Panc1 (cell line): Measurements from ENCODE around the gene CRK. TPM values are rescaled to one million over a fixed set of nuclear protein-coding genes. Genes with fewer than 3 reads are reported as not detected.

Experiments
- ATAC-seq: fragments of 200-7000 bp; cut with Tn5 transposase; 2 replicates; pipeline ENCODE4 v1.9.1; 2020; ENCODE audit warnings: mild to moderate bottlenecking, moderate library complexity
- BruUV-seq: library from RNA; stranded (reverse); fragments of 400-500 nt; replicated peaks from 2 replicates; lab custom pipeline; 2021; lab: Mats Ljungman, UMichigan
- CTCF ChIA-PET: fragments of 300-600 bp; sonication (Branson Sonifier 250); formaldehyde crosslinking; loops from one replicate; lab custom pipeline; 2022; ENCODE audit warnings: antibody characterized with exemption; lab: Charles Lee
- POLR2A ChIA-PET: fragments of 300-600 bp; sonication (Branson Sonifier 250); formaldehyde crosslinking; loops from one replicate; lab custom pipeline; 2022; ENCODE audit warnings: antibody characterized with exemption; lab: Charles Lee
- DNase-seq: peaks from one replicate; pipeline ENCODE4 v3.0.0-alpha.2; 2010; ENCODE audit warnings: low read depth, low spot score
- H3K27ac ChIP-seq: 2 replicates; pipeline ENCODE4 v1.5.1; 2011; ENCODE audit warnings: mild to moderate bottlenecking, low read length, inconsistent platforms
- H3K27me3 ChIP-seq: fragments of 200-500 bp; sonication (Bioruptor generic); 2 replicates; pipeline ENCODE4 v1.6.0; 2014; ENCODE audit warnings: low read length, inconsistent platforms; ENCODE audit not compliant: control insufficient read depth, insufficient read depth
- H3K36me3 ChIP-seq: fragments of 200-500 bp; sonication (Bioruptor generic); 2 replicates; pipeline ENCODE4 v1.5.1; 2014; ENCODE audit warnings: inconsistent platforms, mild to moderate bottlenecking, low read length, moderate library complexity; ENCODE audit not compliant: control insufficient read depth, insufficient read depth
- H3K4me1 ChIP-seq: 2 replicates; pipeline ENCODE4 v1.5.1; 2011; ENCODE audit warnings: inconsistent platforms, mild to moderate bottlenecking, low read length, moderate library complexity; ENCODE audit not compliant: control insufficient read depth, insufficient read depth
- H3K4me3 ChIP-seq, 2 experiments: 2 replicates each; pipeline ENCODE4 v1.5.1; 2011 to 2012; ENCODE audit warnings: low read depth in 2 of 2, low read length in 2 of 2, mild to moderate bottlenecking in 2 of 2, inconsistent platforms in 1 of 2, moderate library complexity in 1 of 2
- H3K9me3 ChIP-seq: fragments of 200-500 bp; sonication (Bioruptor generic); 2 replicates; pipeline ENCODE4 v1.5.1; 2014; ENCODE audit warnings: low read depth, mild to moderate bottlenecking, inconsistent platforms, low read length, moderate library complexity; ENCODE audit not compliant: control insufficient read depth, insufficient read depth
- POLR2AphosphoS5 ChIP-seq: IDR thresholded peaks from 2 replicates; pipeline ENCODE4 v1.6.1; 2012; ENCODE audit warnings: mild to moderate bottlenecking, low read depth, low read length, moderate library complexity
- SIN3A ChIP-seq: IDR thresholded peaks from 2 replicates; pipeline ENCODE4 v1.6.1; 2012; ENCODE audit warnings: low read depth, mild to moderate bottlenecking, low read length, moderate library complexity, borderline replicate concordance; ENCODE audit not compliant: insufficient read depth
- TCF7L2 ChIP-seq: IDR thresholded peaks from 2 replicates; pipeline ENCODE4 v1.6.1; 2011; ENCODE audit warnings: mild to moderate bottlenecking, low read depth, low read length, inconsistent platforms
- in situ Hi-C: cut with HindIII; loops from 2 replicates; pipeline ENCODE4 v1.10.0; 2016; ENCODE audit warnings: low sequenced_read_pairs, low pct_unique_long_range_greater_than_20kb
- intact Hi-C: fragments of 100-400 bp; cut with micrococcal nuclease; formaldehyde crosslinking; loops from one replicate; pipeline ENCODE4 v1.10.0; 2022; ENCODE audit not compliant: unreplicated experiment
- total RNA-seq: library from RNA; stranded (reverse); gene quantifications from one replicate; pipeline ENCODE4 v1.2.1, GENCODE V29; 2021; ENCODE audit not compliant: unreplicated experiment
- TF ChIP-seq, protein P1 (sequence below): fragments of 450-650 bp; IDR thresholded peaks from 2 replicates; pipeline ENCODE4 v1.5.1; 2017; ENCODE audit warnings: mild to moderate bottlenecking
- TF ChIP-seq, protein P2 (sequence below), 2 experiments: IDR thresholded peaks; 2 replicates each; pipeline ENCODE4 v1.6.1; 2011 to 2012; ENCODE audit warnings: low read depth in 2 of 2, control low read depth in 1 of 2, low read length in 1 of 2, mild to moderate bottlenecking in 1 of 2, moderate library complexity in 1 of 2; ENCODE audit not compliant: insufficient read depth in 1 of 2

Gene CRK
- total RNA-seq, 1 experiment from 2014 or later = 67.0 TPM

DNA sequence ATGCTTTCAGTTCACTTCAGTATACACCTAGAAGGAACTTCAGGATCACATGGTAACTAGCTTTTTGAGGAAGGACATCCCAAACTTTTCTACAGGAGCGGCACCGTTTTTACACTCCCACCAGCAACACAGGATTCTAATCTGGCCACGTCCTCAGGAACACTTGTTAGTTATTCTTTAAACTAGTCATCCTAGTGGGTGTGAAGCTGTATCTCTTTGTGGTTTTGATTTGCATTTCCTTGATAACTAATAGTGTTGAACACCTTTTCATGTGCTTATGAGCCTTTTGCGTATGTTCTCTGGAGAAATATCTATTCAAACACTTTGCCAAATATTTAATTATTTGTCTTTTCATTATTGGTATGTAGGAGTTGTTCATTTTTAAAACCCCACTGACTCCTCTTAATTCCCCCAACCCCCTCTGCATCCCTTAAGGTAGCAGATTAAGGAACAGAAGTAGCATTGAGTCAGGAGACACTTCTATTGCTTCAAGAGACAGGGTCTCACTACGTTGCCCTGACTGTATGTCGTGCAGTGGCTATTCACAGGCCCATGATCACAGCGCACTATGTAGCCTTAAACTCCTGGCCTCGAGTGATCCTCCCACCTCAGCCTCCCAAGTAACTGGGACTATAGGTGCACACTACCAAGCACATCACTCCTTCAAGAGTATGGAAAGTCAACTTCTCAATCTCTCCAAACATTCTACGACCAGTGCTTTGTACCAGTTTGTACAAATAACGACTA is 81.4 kb downstream of the CRK start:
- CTCF ChIA-PET = no interaction called here
- in situ Hi-C loops (no loop called here), intact Hi-C loops (no loop called here)
- no peaks in the 10 kb centered on the region for H3K9me3 ChIP-seq
- no peak overlapping the region for H3K4me3 ChIP-seq
- TF ChIP-seq SIN3A (no peak), TCF7L2 (no peak), POLR2AphosphoS5 (no peak)
- TF ChIP-seq, protein P1, sequence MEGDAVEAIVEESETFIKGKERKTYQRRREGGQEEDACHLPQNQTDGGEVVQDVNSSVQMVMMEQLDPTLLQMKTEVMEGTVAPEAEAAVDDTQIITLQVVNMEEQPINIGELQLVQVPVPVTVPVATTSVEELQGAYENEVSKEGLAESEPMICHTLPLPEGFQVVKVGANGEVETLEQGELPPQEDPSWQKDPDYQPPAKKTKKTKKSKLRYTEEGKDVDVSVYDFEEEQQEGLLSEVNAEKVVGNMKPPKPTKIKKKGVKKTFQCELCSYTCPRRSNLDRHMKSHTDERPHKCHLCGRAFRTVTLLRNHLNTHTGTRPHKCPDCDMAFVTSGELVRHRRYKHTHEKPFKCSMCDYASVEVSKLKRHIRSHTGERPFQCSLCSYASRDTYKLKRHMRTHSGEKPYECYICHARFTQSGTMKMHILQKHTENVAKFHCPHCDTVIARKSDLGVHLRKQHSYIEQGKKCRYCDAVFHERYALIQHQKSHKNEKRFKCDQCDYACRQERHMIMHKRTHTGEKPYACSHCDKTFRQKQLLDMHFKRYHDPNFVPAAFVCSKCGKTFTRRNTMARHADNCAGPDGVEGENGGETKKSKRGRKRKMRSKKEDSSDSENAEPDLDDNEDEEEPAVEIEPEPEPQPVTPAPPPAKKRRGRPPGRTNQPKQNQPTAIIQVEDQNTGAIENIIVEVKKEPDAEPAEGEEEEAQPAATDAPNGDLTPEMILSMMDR = no peak
- TF ChIP-seq, protein P2, sequence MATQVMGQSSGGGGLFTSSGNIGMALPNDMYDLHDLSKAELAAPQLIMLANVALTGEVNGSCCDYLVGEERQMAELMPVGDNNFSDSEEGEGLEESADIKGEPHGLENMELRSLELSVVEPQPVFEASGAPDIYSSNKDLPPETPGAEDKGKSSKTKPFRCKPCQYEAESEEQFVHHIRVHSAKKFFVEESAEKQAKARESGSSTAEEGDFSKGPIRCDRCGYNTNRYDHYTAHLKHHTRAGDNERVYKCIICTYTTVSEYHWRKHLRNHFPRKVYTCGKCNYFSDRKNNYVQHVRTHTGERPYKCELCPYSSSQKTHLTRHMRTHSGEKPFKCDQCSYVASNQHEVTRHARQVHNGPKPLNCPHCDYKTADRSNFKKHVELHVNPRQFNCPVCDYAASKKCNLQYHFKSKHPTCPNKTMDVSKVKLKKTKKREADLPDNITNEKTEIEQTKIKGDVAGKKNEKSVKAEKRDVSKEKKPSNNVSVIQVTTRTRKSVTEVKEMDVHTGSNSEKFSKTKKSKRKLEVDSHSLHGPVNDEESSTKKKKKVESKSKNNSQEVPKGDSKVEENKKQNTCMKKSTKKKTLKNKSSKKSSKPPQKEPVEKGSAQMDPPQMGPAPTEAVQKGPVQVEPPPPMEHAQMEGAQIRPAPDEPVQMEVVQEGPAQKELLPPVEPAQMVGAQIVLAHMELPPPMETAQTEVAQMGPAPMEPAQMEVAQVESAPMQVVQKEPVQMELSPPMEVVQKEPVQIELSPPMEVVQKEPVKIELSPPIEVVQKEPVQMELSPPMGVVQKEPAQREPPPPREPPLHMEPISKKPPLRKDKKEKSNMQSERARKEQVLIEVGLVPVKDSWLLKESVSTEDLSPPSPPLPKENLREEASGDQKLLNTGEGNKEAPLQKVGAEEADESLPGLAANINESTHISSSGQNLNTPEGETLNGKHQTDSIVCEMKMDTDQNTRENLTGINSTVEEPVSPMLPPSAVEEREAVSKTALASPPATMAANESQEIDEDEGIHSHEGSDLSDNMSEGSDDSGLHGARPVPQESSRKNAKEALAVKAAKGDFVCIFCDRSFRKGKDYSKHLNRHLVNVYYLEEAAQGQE (IDR thresholded peaks at IDR 0.05; ENCODE audit: insufficient read depth in 1 of 2, low read depth in 2 of 2, low read length in 1 of 2) = no peak
- no peaks in the 10 kb centered on the region; the same call in 1 of the 2 replicates for H3K36me3 ChIP-seq
- H3K27me3 ChIP-seq = no peaks in the 10 kb centered on the region
- TSS peak; percentile 64 for BruUV-seq
- ATAC-seq (no peak), DNase-seq (no peak)
- POLR2A ChIA-PET = no interaction called here
- peaks cover 41% of the 10 kb centered on the region for H3K4me1 ChIP-seq
- no peak overlapping the region for H3K27ac ChIP-seq

DNA sequence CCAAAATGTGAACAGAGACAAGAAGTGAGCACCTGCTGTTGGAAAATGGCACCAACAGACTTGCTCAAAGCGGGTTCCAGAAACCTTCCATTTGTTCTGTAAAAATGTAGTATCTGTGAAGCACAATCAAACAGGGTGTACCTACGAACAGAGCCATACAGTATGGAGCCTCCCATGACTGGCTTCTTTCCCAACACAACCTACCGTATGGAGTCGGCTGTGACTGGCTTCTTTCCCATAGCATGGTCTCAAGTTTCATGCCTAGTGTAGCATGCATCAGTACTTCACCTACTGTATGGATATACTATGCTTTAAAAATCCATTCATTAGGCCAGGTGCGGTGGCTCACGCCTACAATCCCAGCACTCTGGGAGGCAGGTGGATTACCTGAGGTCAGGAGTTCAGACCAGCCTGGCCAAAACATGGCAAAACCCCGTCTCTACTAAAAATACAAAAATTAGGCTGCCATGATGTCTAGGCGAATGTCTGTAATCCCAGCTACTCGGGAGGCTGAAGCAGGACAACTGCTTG is 82.3 kb downstream of the CRK start:
- CTCF ChIA-PET = no interaction called here
- no peaks in the 10 kb centered on the region for H3K9me3 ChIP-seq
- TF ChIP-seq SIN3A (no peak), TCF7L2 (no peak), POLR2AphosphoS5 (no peak)
- TF ChIP-seq, protein P2 (IDR thresholded peaks at IDR 0.05; ENCODE audit: insufficient read depth in 1 of 2, low read depth in 2 of 2, low read length in 1 of 2) = no peak
- TF ChIP-seq, protein P1 = no peak
- POLR2A ChIA-PET = interaction anchor here (0.7 kb wide), 1 partner anchor 86 kb away, joined by 6 read pairs; no protein-coding TSS in a partner anchor
- in situ Hi-C loops (no loop called here), intact Hi-C loops (no loop called here)
- DNase-seq (no peak), ATAC-seq (no peak)
- H3K36me3 ChIP-seq = no peaks in the 10 kb centered on the region; the same call in 1 of the 2 replicates
- H3K4me3 ChIP-seq = no peak overlapping the region
- no TSS peak for BruUV-seq
- H3K27me3 ChIP-seq = no peaks in the 10 kb centered on the region
- no peak overlapping the region for H3K27ac ChIP-seq
- H3K4me1 ChIP-seq = peaks cover 43% of the 10 kb centered on the region
